ENCODE results near the gene OXTR. TPM values are rescaled to one million over a fixed set of nuclear protein-coding genes. Genes with fewer than 3 reads are reported as not detected.
"Not testable (repeated sequence)": the region's sequence is repeated elsewhere in the genome, so short reads cannot be mapped to it uniquely, and the experiment has no call there.

The OXTR gene
- total and polyA plus RNA-seq, 2 experiments from 2014 or later, result 5.5 to 9.3 TPM

- no peaks in the 10 kb centered on the region; the same call in 1 of the 2 replicates for H3K9me2 ChIP-seq (ENCODE audit: insufficient read depth)
- ATAC-seq (no peak), DNase-seq (ENCODE audit: low spot score) (no peak)
- no peak overlapping the region for H3K27ac ChIP-seq (ENCODE audit: low read depth)
- no peak overlapping the region for H3K4me2 ChIP-seq
- H4K20me1 ChIP-seq (replicated peaks; ENCODE audit: insufficient read depth), result no peaks in the 10 kb centered on the region
- H3K36me3 Mint-ChIP-seq (ENCODE audit: low read depth), result no peaks in the 10 kb centered on the region; the same call in 2 of the 3 replicates
- no peak overlapping the region for H3K4me3 Mint-ChIP-seq
- H2AFZ ChIP-seq, result no peak overlapping the region
- H3F3A ChIP-seq (replicated peaks; ENCODE audit: low read depth), result no peaks in the 10 kb centered on the region
- H3K27me3 Mint-ChIP-seq (ENCODE audit: insufficient read depth, low read depth, poor library complexity), result peaks cover 1% of the 10 kb centered on the region
- H3K27me3 ChIP-seq (ENCODE audit: insufficient read depth), result no peaks in the 10 kb centered on the region
- no peak for TF ChIP-seq CTCF (conservative IDR thresholded peaks at IDR 0.05; ENCODE audit: low read depth in 2 of 2)
- no peaks in the 10 kb centered on the region for H3K79me2 ChIP-seq (replicated peaks; ENCODE audit: insufficient read depth)
- H3K27ac Mint-ChIP-seq, result no peak overlapping the region
- peaks cover 6% of the 10 kb centered on the region; the same call in 2 of the 3 replicates for H3K9me3 Mint-ChIP-seq
- H3K4me3 ChIP-seq, result no peak overlapping the region
- no peaks in the 10 kb centered on the region for H3K36me3 ChIP-seq (ENCODE audit: insufficient read depth)
- H3K4me1 ChIP-seq (ENCODE audit: insufficient read depth), result peaks cover 9% of the 10 kb centered on the region; the same call in 1 of the 2 replicates
- H3K4me1 Mint-ChIP-seq, result peaks cover 25% of the 10 kb centered on the region
These were observed 45.2 kb downstream of the OXTR start for GRCh38 chr3:8724108-8724752.

GRCh38 chr3:8723612-8724011, 45.8 kb downstream of the OXTR start:
- no peak; the same call in 2 of the 3 replicates for ATAC-seq
- no peak overlapping the region for H3K27ac Mint-ChIP-seq
- TF ChIP-seq CREB1 (CRISPR knock-in tag; IDR thresholded peaks at IDR 0.05; ENCODE audit: low read depth) (no peak), STAT1 (IDR thresholded peaks at IDR 0.05; ENCODE audit: unreplicated experiment) (no peak)

GRCh38 chr3:8722808-8723207, 46.6 kb downstream of the OXTR start:
- H4K20me1 ChIP-seq (replicated peaks; ENCODE audit: insufficient read depth), result no peaks in the 10 kb centered on the region
- no peaks in the 10 kb centered on the region for H3K27me3 ChIP-seq (ENCODE audit: insufficient read depth)
- no peaks in the 10 kb centered on the region for H3K79me2 ChIP-seq (replicated peaks; ENCODE audit: insufficient read depth)
- H3K27ac Mint-ChIP-seq, result no peak overlapping the region
- no peak overlapping the region for H3K27ac ChIP-seq (ENCODE audit: low read depth)
- ATAC-seq, result peak; percentile 56
- H3K4me3 Mint-ChIP-seq, result no peak overlapping the region
- H3K27me3 Mint-ChIP-seq (ENCODE audit: insufficient read depth, low read depth, poor library complexity), result peaks cover 9% of the 10 kb centered on the region
- H3K4me3 ChIP-seq, result no peak overlapping the region
- no peak overlapping the region for H3K4me2 ChIP-seq
- peaks cover 9% of the 10 kb centered on the region; the same call in 2 of the 3 replicates for H3K9me3 Mint-ChIP-seq
- H3K9me2 ChIP-seq (ENCODE audit: insufficient read depth), result no peaks in the 10 kb centered on the region; the same call in 1 of the 2 replicates
- H3K4me1 ChIP-seq (ENCODE audit: insufficient read depth), result peaks cover 9% of the 10 kb centered on the region; the same call in 1 of the 2 replicates
- TF ChIP-seq CREB1 (CRISPR knock-in tag; IDR thresholded peaks at IDR 0.05; ENCODE audit: low read depth), result no peak
- TF ChIP-seq POLR2AphosphoS5 (IDR thresholded peaks at IDR 0.05; ENCODE audit: low read depth), result no peak
- H2AFZ ChIP-seq, result no peak overlapping the region
- no peaks in the 10 kb centered on the region for H3F3A ChIP-seq (replicated peaks; ENCODE audit: low read depth)
- H3K36me3 ChIP-seq (ENCODE audit: insufficient read depth), result no peaks in the 10 kb centered on the region
- no peaks in the 10 kb centered on the region; the same call in 2 of the 3 replicates for H3K36me3 Mint-ChIP-seq (ENCODE audit: low read depth)
- peaks cover 23% of the 10 kb centered on the region for H3K4me1 Mint-ChIP-seq
- DNase-seq (ENCODE audit: low spot score), result no peak

More at GRCh38 chr3:8723612-8724011, 45.8 kb downstream of the OXTR start:
- Histone ChIP-seq H3K4me1 (ENCODE audit: insufficient read depth) (peaks cover 9% of the 10 kb centered on the region; the same call in 1 of the 2 replicates), H3K79me2 (replicated peaks; ENCODE audit: insufficient read depth) (no peaks in the 10 kb centered on the region), H3K9me2 (ENCODE audit: insufficient read depth) (no peaks in the 10 kb centered on the region; the same call in 1 of the 2 replicates), H4K20me1 (replicated peaks; ENCODE audit: insufficient read depth) (no peaks in the 10 kb centered on the region), H3K36me3 (ENCODE audit: insufficient read depth) (no peaks in the 10 kb centered on the region), H3K4me3 (no peak overlapping the region), H3F3A (replicated peaks; ENCODE audit: low read depth) (no peaks in the 10 kb centered on the region), H3K27ac (ENCODE audit: low read depth) (no peak overlapping the region), H2AFZ (no peak overlapping the region), H3K4me2 (no peak overlapping the region), H3K27me3 (ENCODE audit: insufficient read depth) (no peaks in the 10 kb centered on the region)
- Mint-ChIP-seq H3K4me1 (peaks cover 23% of the 10 kb centered on the region), H3K27me3 (ENCODE audit: insufficient read depth, low read depth, poor library complexity) (peaks cover 2% of the 10 kb centered on the region), H3K4me3 (no peak overlapping the region), H3K36me3 (ENCODE audit: low read depth) (no peaks in the 10 kb centered on the region; the same call in 2 of the 3 replicates), H3K9me3 (peaks cover 6% of the 10 kb centered on the region; the same call in 2 of the 3 replicates)
- no peak for DNase-seq (ENCODE audit: low spot score)

GRCh38 chr3:8715757-8716156, 53.7 kb downstream of the OXTR start:
- Mint-ChIP-seq H3K27me3 (ENCODE audit: insufficient read depth, low read depth, poor library complexity) (peaks cover 68% of the 10 kb centered on the region), H3K36me3 (ENCODE audit: low read depth) (peaks cover 13% of the 10 kb centered on the region), H3K9me3 (peaks cover 25% of the 10 kb centered on the region), H3K4me3 (peak overlapping the region; percentile 21; the same call in 1 of the 3 replicates), H3K4me1 (peaks cover 11% of the 10 kb centered on the region; the same call in 2 of the 3 replicates)
- H3F3A ChIP-seq (replicated peaks; ENCODE audit: low read depth); H4K20me1 ChIP-seq (replicated peaks; ENCODE audit: insufficient read depth); H3K9me2 ChIP-seq (ENCODE audit: insufficient read depth); H3K4me1 ChIP-seq (ENCODE audit: insufficient read depth); H2AFZ ChIP-seq; H3K27ac Mint-ChIP-seq; ATAC-seq; DNase-seq (ENCODE audit: low spot score); H3K27ac ChIP-seq (ENCODE audit: low read depth); H3K4me2 ChIP-seq; H3K36me3 ChIP-seq (ENCODE audit: insufficient read depth); H3K4me3 ChIP-seq; H3K79me2 ChIP-seq (replicated peaks; ENCODE audit: insufficient read depth): not testable (repeated sequence)
- peaks cover 52% of the 10 kb centered on the region for H3K27me3 ChIP-seq (ENCODE audit: insufficient read depth)
